Epithelial cell of prostate (primary cell): ENCODE results near the gene HES5.
"Not testable (repeated sequence)": the region's sequence is repeated elsewhere in the genome, so short reads cannot be mapped to it uniquely, and the experiment has no call there.

Source experiments
- DNase-seq: peaks from one replicate; pipeline ENCODE4 v3.0.0-alpha.2; 2011; ENCODE audit warnings: low read depth, low spot score
- H3K27ac ChIP-seq: fragments of 450-650 bp; 2 replicates; pipeline ENCODE4 v1.5.1; 2017; ENCODE audit warnings: mild to moderate bottlenecking

HES5 gene

DNA sequence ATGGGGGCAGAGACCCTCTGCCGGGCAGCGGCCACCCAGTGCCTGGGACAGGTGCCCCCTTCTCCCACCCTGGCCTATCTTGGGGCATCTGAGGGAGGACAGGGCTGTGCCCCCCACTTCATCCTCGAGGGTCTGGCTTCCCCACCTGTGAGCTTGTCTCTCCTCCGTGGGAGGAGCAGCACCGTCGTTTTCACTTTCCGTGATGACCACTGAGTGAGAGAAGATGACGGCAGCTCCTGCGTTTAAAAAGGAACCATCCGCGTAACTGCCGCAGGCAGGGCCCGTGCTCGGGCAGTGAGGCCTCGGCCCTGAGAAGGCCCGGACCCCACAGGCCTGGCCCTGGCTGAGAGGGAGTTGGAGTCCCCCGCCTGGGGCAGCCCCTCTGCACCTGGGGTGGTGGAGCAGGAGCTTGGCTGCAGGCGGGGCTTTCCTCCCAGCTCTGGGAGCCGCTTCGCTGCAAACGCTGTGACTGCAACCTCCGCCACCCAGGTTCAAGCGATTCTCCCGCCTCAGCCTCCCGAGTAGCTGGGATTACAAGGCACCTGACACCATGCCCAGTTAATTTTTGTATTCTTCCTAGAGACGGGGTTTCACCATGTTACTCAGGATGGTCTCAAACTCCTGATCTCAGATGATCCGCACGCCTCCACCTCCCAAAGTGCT is 19.4 kb upstream of the HES5 start:
- not testable (repeated sequence) for DNase-seq
- H3K27ac ChIP-seq, result peak overlapping the region; percentile 85

DNA sequence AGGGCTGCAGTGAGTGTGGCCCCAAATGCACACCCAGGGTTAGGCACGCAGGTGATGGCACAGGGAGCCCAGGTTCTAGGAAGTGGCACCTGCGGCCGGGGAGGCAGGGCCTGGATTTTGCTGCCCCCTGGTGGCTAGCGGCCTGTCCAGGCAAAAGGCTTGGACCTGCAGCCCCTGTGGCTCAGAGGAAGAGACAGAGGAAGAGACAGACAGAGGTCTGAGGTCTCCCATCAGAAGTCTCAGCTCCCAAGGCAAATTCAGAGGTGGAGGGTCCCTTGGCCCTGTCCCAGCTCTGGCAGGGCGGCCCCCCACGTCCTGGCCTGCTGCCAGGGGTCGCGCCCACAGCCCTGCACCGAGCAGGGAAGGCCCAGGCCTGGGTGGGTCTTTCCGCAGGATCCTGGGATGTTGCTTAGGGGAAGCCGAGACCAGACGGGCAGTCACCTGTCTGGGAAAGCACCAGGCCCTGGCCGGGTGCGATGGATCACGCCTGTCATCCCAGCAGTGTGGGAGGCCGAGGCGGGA is 18.1 kb upstream of the HES5 start:
- peak; percentile 31 for DNase-seq
- H3K27ac ChIP-seq, result peak overlapping the region; percentile 85

DNA sequence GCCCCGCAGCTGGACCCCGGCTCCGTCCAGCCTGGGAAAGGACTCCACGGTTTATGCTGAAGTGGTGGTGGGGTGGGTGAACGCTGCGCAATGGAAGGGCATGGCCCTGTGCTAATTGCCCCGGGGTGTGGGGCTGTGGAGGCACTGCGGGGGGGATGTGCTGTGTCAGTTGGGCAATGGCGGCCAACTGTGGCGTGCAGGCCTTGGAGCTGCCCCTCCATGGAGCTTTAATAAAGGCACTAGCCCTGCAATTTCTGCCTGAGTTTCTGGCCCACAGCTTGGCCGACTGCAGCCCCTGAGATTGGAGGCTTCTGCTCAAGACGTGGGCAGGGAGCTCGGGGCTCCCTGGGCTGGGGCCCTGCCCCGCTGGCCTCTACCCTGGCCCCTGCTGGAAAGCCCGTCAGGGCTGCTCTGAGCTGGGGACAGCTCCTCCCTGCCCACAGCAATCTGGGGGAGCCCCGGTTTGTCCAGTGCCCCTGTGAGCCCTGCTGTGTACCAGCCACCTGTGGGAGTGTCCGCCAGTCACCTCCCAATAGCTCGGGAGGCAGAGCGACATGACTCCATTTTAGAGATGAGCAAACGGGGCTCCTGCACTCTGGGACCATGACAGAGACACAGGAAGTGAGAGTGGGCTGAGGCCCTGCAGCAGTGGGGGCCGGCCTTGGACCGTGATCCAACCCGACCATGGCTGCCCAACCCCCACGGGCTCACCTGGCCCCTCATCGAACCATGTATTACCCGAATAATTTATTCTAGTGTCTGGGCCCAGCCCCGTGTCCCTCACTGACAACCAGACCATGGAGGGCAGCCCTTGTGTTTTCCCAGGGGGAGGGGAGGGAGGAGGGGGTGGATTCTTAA is 17.4 kb upstream of the HES5 start:
- no peak for DNase-seq
- peak overlapping the region; percentile 85 for H3K27ac ChIP-seq

DNA sequence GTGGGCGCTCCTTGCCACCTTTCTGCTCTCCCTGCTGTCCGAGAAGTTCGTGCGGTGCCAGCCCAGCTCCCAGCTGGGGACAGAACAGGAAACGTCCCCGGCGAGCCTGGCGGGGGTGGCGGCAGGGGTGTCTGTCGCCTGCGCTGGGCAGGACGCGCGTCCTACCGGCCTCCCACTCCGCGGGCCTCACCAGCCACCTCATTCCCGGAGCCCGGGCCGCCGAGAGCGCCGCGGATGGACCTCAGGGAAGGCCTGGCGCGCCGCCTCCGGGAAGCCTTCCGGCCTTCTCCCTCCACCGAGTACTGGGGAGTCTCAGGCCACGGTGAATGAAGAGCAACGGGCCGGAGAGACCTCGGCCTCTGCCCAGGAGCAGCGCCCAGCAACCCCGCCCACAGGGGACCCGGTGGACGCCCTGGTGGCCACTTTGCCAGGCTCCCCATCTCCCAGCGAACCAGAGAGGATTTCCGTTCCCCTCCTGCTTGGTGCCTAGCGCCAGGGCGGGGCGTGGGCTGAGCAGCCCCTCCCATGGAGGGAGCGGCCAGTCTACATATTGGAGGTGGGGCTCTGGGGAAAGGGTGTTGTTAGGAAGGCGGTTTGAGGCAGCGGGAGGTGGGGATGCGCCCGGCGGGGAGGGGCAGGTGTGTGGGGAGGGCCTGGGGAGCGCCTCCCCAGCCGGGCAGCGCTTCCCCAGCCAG is 16.6 kb upstream of the HES5 start:
- peak; percentile 43 for DNase-seq
- H3K27ac ChIP-seq, result peak overlapping the region; percentile 85

DNA sequence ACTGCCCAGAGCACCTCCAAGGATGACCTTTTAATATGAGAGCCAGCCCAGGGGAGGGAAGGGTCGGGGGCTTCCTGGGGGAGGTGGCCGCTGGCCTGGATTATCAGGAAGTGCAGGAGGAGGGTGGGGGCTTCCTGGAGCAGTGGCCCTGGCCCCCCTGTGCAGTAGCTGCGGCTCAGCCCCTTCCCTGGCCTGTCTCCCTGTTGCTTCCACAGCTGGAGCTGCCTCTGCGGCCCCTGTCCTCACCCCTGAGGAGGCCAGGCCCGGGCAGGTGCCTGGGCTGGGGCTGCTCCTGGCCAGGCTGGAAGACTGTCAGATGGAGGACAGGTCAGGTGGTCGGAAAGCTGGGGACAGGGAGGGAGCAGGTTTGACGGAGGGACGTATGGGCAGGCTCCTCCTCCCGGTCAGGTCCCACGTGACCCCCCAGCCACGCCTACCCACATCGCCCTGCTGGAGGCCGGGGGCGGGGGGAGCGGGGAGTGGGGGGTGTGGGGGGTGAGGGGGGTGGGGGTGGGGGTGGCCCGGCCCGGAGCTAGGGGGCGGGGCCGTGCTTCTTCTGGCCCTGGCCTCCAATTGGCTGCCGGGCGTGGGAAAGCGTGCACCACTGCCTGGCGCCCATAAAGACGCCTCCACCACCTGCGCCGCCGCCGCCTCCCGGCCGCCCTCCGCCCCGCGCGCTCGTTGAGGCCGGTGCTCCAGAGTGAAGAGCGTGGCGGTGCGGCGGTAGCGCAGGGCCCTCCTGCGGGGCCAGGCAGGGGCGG is 15.9 kb upstream of the HES5 start:
- H3K27ac ChIP-seq, result peak overlapping the region; percentile 85

DNA sequence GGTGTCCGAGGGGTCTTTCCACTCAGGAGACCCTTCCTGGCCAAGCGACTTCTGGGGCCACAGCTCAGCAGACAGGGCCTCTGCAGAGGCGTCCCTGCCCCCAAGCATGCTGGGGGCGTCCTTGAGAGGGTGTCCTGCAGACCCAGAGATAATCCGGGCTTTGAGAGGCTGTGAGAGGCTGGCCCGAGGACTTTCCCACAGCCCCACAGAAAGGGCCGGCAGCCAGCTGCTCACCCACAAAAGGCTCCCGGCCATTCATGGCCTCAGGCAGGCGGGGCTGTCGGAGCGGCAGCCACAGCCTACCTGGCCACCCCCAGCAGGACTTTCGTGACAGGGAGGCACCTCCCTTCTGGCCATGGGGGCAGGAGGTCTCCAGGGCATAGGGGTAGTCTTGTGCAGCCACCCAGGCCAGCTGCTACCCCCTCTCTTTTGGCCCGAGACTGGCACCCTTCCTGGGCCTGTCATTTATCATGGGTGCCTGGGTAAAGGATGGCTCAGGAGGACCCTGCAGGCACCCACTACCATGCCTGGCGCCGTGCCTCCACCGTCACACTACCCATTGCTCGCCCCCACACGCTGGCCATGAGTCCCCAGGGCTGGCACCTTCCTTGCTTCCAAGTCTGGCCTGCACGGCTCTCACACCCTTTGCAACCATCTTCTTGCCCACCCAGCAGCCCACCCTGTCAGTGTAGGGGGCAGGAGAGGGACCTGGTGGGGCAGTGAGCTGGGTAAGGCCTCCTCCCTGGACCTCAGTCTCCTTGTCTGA is 15.0 kb upstream of the HES5 start:
- no peak overlapping the region for H3K27ac ChIP-seq
- no peak for DNase-seq

More for the DNA sequence above, 15.9 kb upstream of the HES5 start:
- DNase-seq, result peak; percentile 3

DNA sequence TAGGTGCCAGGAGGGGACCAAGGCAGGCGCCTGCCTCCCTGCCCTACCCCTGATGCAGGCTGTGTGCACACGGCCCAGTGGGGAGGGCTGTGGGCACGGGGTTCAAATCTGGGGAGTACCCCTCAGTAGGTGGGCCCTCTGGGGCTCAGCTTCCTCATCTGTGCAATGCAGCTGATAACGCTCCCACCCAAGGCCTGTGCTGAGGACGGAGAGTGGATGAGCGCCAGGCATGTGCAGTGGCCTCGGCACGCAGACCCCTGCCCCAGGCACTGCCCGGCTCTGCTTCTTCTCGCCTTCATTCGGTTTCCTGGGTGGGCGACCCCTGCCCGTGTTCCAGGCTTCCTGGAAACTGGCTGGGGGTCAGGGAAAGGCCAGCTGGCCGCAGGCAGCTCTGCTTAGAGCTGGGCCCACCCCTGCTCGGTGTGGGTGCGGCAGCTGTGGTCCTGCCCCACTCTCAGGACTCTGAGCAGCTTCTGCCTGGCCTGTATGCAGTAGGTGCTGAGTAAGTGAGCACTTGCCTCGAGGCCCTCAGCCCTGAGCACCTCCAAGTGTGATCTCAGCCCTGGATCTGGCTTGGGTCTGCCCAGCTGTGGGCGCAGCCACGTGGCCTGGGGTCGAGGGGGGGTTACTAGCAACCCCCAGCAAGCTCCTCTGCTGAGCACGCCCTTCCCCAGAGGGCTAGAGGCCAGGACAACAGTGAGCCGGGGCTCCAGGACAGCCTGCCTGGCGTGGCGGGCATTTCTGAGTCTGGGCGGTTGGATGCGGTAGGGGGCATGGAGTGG is 14.2 kb upstream of the HES5 start:
- DNase-seq, result no peak
- no peak overlapping the region for H3K27ac ChIP-seq

DNA sequence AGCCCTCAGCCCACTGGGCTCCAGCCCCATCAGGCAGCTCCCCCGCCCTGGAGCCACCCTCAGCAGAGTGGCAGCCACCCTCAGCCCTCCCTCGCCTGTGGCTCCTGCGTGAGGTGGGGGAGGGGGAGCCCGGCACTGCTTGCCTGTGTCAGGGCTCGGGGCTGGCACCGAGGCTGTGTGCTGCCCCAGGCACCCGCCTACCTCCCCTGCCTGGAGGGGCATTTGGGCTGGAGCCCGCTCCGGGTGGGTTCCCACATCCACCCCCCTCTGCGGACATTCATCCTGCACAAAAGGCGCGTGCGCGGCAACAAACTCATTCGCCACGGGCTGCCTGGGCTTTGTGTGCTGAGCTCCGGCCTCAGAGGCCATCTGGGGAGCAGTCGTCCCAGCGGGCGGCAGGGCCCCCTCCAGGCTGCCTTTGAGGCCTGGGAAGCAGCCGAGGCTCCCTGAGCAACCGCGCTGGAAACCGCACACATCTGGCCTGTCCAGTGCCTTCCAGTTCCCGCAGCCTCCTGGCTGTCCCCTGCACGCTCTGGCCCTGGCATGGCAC is 13.6 kb upstream of the HES5 start:
- DNase-seq, result no peak
- no peak overlapping the region for H3K27ac ChIP-seq

DNA sequence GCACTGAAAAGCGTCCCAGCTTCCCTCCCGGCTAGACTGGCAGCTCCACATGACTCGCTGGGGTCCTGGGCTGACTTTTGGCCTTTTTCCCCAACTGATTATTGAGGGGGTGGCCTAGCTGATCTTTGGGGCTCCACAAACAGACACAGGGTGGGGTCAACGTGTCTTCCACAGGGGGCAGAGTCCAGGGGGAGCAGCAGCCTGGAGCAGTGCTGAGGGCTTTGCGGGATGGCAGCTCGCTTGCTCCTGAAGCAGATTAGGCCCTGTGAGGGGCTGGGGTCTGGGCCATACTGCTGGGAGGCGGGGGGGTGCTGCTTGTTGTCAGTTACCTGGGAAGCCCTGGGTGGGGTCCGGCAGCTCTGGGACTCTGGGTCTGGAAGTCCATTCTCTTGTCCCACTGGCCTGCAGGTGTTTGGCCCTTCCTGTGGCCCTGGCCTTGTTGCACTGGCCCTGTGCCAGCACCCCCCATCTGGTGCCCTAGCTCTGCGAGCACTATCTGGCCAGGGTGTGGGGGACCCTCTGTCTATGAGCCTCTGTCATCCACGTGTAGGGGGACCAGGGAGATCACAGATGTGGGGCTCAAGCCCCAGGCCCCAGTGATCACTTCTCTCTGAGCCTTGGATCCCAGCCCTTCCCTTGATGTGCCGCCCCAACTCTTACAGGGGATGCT is 12.3 kb upstream of the HES5 start:
- no peak overlapping the region for H3K27ac ChIP-seq

DNA sequence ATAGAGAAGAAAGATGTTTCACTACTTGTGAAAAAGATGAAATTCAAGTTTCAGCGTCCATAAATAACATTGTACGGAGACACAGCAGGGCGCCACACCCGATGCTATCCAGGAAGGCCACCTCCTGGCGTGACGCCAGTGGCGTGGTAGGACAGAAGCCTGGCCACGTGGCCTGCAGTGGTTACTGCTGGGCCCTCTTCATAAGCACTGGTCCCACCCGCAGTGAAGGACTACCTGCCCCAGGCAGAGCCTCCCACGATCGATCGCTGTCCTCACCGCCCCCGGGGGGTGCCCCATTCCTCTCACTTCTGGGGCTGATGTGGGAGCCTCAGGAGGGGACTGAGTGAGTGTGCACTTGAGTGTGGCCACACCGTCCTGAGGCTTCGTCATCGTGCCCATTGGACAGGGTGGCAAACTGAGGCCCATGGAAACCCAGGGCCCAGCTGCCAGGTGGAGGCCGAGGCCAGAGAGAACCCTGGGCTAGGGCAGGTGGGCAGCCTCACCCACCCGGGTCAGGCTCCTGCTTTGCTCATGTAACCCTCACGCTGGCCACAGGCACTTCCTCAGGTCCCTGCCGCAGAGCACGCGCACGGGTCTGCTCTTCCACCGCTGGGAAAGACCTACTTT is 11.7 kb upstream of the HES5 start:
- no peak overlapping the region for H3K27ac ChIP-seq
- no peak for DNase-seq

More for the DNA sequence above, 12.3 kb upstream of the HES5 start:
- no peak for DNase-seq

DNA sequence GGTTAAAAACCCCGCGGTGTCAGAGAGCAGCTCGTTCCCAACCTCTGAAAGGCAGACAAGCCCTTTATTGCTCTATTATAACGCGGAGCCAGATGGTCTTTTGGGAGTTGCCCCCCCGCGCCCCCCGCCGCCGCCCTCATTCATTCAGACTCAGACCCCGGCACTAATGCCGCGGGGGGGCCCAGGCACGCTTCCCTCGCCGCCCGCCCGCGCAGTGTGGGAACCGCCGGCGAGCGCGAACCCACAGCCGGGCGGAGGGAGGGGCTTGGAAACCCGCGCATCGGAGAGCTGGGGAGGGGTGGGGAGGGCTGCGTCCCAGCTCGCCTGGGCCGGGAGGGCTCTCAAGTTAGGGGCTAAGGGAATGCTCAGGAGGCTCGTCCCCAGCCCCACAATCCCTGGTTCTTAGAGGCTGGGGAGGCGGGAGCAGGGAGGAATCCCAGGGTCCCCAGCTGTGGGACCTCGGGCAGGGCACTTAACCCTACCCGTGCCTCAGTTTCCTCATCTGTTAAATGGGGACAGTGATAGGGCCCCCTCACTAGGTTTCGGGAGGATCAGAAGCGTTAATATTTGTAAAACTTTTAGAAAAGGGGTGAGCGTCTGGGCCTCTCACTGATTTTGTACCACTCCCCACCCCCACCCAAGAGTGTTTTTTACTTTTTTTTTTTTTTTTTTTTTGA is 10.9 kb upstream of the HES5 start:
- no peak for DNase-seq

DNA sequence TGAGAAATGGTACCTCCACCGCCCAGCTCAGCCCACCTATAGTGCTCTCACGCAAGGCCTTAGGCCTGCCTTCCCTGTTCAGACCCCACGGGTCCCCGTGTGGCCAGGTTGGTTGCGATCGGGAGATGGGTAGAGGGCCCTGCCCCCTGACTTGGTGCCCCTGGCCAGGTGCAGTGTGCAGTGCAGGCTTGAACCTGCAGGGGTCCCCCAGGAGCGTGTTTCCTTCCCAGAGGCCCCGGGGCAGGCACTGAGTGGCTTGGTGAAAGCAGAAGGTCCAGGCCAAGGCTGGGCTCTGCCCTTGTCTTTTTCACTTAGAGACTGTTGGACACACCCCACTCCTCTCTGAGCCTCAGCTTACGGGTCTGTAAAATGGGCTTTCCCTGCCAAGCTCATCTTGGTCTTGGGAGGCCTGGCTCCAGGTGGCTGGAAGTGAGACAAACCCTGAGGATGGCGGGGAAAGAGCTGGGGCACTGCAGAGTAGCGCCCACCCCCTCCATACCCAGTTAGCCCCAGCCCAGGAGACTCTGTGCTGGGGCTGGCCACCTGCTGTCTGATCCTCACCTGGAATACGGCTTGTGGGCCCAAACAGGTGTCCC is 9.3 kb upstream of the HES5 start:
- DNase-seq, result no peak
- H3K27ac ChIP-seq, result no peak overlapping the region

More for the DNA sequence above, 10.9 kb upstream of the HES5 start:
- no peak overlapping the region for H3K27ac ChIP-seq

DNA sequence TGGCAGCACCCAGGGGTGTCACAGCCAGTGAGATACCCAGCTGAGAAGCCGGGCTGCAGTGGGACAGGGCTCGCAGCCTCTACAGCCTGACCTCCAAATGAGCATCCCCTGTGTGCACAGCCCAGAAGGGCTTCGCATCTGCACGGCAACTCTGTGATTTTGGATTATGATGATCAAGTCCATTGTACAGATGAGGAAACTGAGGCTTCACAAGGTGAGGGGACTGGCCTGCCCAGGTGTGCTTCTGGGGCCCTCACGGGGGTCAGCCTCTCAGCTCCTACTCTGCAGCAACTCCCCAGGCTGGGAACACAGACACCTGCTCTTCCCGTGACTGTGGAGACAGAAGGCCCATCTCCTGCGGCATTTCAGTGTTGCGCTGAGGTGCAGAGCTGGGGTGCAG is 8.8 kb upstream of the HES5 start:
- no peak overlapping the region for H3K27ac ChIP-seq
- DNase-seq, result no peak

DNA sequence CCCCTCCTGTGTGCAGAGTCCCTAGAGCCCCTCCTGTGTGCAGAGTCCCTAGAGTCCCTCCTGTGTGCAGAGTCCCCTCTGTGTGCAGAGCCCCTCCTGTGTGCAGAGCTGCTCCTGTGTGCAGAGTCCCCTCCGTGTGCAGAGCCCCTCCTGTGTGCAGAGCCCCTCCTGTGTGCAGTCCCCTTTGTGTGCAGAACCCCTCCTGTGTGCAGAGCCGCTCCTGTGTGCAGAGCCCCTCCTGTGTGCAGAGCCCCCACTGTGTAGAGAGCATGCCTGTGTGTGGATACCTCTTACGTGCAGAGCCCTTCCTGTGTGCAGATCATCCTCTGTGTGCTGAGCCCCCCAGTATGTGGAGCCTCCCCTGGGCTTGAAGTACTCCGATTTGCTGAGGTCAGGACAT is 8.3 kb upstream of the HES5 start:
- no peak overlapping the region for H3K27ac ChIP-seq
- DNase-seq, result no peak

DNA sequence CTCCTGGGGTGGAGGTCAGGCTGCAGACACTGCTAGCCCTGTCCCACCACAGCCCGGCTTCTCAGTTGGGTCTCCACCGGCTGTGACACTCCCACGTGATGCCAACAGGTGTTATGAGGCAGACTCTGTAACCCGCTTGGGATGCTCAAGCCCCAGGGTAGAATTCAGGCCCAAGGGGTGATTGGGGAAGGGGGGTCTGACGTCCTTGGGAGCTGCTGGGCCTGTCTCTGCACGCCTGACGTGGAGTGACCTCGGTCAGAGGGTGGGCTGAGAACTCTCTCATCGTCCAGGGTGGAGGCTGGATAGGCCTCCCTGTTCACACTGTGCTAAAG is 7.7 kb upstream of the HES5 start:
- no peak for DNase-seq
- H3K27ac ChIP-seq, result no peak overlapping the region

DNA sequence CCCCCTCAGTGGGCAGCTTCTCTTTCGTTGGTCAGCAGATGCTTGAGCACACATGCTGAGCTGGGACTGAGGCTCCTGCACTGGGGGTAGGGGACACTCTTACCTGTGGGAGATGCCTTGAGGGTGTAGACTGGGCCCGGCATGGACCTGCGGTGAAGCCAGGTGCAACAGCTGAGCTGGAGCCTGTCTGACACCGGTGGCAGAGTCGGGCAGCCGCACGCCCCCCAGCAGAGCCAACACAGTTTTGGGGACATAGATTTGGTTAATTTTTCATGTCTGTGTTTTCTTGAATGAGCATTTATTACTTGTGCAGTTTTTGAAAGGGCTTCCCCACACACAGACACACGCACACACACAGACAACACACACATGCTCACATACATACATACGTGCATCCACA is 5.9 kb upstream of the HES5 start:
- DNase-seq, result no peak
- H3K27ac ChIP-seq, result no peak overlapping the region

DNA sequence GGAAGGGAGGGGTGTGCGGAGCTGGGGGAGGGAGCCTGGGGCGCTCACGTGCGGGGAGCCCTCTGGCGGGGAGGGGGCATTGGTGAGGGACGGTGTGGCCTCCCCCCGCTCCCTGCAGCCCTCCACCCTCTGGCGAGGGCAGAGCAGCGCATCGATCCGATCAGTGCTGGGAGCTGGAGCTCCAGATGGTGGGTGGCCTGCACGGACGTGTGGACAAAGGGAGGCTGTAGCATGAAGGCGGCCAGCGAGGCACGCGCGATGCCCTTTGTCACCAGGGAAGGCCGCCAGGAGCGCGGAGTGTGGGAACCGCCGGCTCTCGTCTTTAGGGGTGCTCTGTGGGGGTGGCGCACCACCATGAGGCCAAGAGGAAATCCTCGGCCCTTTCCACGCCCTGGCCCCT is 5.4 kb upstream of the HES5 start:
- no peak for DNase-seq
- peak overlapping the region; percentile 87 for H3K27ac ChIP-seq
